ENCODE data around the gene MRPL38.

GRCh38 chr17:75897160-75898019 is 7.3 kb downstream of the MRPL38 start:
- TF ChIP-seq POLR2AphosphoS5 (IDR thresholded peaks at IDR 0.05; ENCODE audit: borderline replicate concordance, low read depth, low read length) (no peak), EZH2 (IDR thresholded peaks at IDR 0.05) (no peak), FOXP2 (optimal IDR thresholded peaks at IDR 0.05; ENCODE audit: control extremely low read depth, extremely low read length, insufficient read depth) (no peak)
